Measurements from ENCODE around the gene ZNRD2.
"Not testable (repeated sequence)": the region's sequence is repeated elsewhere in the genome, so short reads cannot be mapped to it uniquely, and the experiment has no call there.

ZNRD2 gene

DNA sequence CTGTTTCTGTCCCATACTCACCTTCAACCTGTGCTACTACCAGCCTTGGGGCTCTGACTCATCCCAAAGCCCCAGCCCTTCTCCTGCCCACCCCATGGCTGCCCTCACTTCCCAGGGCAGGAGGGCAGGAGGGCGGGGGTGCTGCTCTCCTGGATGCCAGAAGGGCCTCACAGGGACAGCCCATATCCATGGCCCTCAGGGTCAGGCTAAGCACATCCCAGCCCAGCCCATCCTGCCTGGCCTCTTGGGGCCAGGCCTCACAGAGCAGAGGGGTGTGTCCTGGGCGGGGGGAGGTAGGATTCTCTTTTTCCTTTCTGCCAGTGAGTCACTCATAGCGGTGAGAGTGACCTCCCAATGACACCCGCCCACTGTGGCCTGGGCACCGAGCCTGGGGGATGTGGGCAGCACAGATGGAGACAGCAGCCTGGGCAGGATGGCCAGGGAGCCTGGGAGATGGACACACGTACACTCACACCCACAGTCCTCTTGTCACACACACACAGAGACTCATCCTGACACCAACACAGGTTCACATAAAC is 14.5 kb upstream of the ZNRD2 start:
- DNase-seq (ENCODE audit: low spot score): no peak

- DNase-seq (ENCODE audit: low spot score): peak; percentile 50
These were observed 13.6 kb upstream of the ZNRD2 start for GRCh38 chr11:65556470-65557279.

DNA sequence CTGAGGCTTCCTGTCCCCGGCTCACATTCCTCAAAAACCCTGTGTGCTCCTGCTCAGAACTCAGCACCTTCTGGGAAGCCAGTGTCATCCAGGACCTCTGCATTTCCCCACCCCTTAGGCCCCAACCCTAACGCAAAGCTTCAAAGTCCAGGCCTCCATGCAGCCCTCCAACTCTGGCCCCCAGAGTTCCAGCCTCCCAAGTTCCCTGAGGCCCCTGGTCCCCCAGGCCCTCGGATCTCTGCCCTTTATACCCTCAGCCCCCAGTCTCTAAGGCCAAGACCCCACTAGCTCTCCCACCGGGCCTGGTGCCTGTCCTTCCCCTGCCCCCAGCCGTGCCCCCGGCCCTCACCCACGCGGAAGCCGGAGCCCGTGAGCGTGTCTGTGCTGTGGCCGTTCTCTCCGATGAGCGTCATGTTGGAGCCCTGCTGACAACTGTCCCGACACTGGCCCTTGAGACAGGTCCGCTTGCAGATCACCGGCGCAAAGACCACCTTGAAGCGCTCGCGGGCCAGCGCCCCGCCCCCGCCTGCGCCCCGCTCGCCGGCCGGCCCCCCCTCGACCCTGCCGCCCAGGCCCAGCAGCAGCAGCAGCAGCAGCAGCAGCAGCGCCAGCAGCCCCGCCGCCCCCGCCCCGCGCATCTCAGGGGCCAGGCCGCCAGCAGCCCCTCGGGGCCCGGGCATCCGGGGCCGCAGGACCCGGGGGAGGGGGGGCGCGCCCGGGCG is 12.8 kb upstream of the ZNRD2 start:
- no peak for DNase-seq (ENCODE audit: low spot score)

GRCh38 chr11:65558002-65558929 is 12.0 kb upstream of the ZNRD2 start, which contains the start of gene LTBP3:
LTBP3 (minus strand) TSS chr11:65558359; CDS start chr11:65557959, 400 bp downstream.
- peak; percentile 67 for DNase-seq (ENCODE audit: low spot score)

DNA sequence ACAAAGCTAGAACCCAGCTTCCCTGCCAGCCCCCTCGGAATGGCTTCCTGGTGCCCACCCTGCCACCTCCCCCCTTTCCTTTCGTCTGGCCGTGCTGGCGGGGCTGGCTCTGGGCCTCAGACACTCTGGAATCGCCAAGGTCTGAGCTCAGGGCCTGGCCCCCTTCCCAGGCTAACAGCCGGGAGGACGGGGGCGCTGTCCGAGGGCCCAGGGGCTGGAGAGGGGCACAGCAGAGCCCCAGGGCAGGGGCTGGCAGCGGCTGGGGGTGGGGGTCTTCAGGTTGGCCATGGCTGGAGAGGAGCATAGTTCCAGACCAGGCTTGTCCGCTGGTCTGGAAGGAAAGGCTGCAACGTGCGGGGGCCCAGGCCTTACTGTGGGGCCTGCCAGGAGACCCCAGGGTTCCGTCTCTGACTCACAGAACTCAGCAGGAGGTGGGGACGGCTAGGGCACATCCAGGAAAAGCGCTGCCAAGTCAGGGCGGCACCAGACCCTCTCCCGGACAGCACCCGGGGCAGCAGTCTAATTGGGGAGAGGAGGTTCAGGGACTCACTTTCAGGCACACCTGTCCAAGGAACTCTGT is 11.3 kb upstream of the ZNRD2 start:
- peak; percentile 56 for DNase-seq (ENCODE audit: low spot score)

DNA sequence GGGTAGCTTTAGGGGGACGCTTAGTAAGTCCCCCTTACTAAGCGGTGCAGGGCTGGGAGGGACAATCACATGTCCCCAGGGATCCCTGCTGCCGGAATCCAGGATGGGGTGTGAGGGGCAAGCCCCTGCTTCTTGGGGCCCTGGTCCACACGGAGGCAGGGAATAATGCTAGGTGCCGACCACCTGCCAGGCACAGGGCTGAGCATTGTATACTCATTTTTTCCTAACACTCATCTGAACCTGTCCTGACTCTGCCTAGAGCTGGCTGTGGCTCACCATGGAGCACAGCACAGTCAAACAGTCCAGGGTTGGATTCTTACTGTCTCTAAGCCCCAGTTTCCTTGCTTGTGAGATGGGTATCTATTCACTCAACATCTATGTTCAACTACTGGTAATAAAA is 10.7 kb upstream of the ZNRD2 start:
- no peak for DNase-seq (ENCODE audit: low spot score)

DNA sequence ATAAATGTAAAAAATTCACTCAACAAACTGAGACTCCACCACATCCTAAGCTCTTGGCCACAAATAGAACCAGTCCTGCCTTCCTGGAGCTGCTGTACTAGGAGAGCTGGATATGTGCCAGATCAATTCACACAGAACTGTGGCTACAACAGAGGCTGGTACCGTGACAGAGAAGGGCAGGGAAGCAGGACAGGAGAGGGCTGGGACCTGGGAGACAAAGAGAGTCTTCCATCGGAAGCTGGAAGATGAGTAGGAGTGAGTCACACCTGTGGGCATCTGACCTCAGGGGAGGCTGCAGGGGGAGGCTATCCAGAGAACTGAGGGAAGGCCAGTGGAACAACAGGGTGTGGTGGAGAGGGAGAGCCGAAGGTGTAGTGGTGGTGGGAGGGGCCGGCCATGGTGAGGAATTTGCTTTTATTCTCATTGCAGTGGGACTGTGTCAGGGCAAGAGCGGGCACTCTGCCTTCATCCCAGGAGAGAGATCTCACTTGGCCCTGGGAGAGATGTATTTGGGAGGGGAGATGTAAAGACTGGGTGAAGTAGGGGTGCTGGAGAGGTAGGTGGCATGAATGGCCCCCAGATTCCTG is 10.2 kb upstream of the ZNRD2 start:
- DNase-seq (ENCODE audit: low spot score): peak; percentile 78

DNA sequence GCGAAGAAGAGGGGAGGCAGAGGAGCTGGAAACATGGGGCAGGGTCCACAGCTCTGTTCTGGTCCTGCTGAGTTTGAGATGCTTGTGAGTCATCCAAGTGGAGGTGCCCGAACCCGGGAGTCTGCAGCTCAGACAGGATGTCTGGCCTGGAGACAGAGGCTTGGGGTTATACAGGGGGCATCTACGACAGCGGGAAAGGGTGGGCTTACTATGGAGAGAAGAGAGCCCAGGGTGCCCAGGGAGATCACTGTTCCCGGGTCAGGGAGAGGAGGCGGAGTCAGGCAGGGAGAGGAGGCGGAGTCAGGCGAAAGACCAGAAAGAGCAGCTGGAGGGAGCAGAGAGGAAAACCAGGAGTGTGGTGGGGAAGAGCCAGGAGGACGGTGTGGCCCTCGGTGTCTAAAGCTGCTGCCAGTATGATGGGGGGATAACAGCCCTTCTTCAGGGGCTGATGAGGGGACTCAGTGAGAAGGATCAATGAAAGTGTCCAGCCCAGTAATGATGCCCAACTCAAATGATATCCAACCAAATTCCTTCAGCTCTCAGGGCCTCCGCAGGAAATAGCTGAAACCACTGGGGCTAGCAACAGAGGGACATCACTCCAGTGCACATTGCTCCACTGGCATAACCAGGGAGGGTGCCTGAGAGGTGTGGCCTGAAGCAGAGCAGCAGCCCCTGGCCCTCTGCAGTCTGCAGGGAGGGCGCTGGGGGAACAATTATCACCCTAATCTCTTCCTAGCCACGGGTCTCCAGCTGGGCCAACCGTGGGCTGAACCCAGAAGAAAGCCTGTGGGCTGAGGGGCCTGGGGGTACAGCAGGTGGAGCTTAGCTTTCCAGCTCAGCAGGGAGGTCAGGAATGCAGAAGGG is 9.5 kb upstream of the ZNRD2 start:
- peak; percentile 66 for DNase-seq (ENCODE audit: low spot score)

DNA sequence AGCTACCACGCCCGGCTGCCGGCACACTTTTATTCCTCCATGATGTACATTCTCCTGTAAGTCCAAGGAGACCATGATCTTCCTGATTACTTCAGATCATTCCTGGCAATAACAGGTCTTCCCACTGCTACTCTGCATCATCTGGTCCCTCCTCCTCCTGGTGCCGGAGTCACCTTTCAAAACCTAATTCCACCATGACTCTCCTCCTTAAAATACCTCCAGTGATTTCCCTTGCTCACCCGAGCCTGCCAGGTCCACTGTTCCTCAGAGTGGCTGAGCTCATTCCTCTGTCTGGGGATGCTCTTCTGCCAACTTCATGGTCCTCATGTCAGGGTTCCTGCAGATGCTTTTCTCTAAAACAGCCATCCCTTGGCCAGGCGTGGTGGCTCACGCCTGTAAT is 8.3 kb upstream of the ZNRD2 start:
- DNase-seq (ENCODE audit: low spot score): no peak

GRCh38 chr11:65562788-65563187 is 7.5 kb upstream of the ZNRD2 start:
- DNase-seq (ENCODE audit: low spot score): no peak

GRCh38 chr11:65563601-65564000 is 6.7 kb upstream of the ZNRD2 start:
- DNase-seq (ENCODE audit: low spot score): no peak

GRCh38 chr11:65564879-65565559 is 5.3 kb upstream of the ZNRD2 start:
- DNase-seq (ENCODE audit: low spot score): not testable (repeated sequence)

- no peak for DNase-seq (ENCODE audit: low spot score)
These were observed 4.4 kb upstream of the ZNRD2 start for GRCh38 chr11:65565624-65566453.

DNA sequence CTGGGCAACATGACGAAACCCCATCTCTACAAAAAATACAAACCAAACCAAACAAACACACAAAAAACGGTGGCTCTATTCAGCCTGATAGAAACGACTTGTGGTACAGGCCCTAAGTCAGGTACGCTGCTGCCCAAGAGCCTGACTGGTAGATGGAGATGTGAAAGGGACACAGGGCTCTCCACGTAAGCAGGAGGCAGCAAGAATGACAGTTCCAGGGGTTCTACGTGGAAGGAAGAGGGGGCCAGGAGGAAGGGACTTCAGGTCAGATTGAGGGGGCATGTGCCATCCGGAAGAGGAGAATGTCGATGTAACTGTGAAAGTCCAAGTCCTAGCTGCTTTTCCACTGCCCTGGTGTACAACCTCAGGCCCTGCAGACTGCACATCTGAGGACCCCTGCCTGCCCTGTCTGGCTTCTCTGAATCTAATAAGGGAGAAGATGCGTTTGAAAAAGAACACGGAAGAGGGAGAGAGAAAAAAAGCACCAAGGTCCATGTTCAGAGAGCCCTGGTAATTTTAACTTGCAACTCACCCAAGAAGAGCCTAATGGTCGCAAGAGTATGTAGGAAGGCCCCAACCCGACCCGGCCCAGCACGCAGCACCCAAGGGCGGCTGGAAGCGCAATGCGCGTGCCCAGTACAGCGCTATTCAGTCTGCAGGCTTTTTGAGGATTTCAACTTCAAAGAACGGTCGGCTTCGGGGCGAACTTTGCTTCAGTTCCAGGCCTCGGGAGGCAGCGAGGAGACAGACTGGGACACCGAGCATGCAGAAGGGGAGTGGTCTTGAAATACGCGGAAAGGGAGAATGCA is 909 bp upstream of the ZNRD2 start:
- DNase-seq (ENCODE audit: low spot score): no peak

DNA sequence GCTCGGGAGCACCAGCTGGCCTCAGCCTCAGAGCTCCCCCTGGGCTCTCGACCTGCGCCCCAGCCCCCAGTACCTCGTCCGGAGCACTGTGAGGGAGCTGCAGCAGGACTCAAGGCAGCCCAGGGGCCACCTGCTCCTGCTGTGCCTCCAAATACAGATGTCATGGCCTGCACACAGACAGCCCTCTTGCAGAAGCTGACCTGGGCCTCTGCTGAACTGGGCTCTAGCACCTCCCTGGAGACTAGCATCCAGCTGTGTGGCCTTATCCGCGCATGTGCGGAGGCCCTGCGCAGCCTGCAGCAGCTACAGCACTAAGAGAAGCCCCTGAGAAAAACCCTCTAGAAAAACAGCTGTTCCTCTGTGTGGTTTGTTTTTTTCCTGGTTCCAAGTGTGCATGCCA is 1.1 kb downstream of the ZNRD2 start:
- DNase-seq (ENCODE audit: low spot score): no peak

GRCh38 chr11:65571940-65572339 is 1.7 kb downstream of the ZNRD2 start:
- peak; percentile 77 for DNase-seq (ENCODE audit: low spot score)

DNA sequence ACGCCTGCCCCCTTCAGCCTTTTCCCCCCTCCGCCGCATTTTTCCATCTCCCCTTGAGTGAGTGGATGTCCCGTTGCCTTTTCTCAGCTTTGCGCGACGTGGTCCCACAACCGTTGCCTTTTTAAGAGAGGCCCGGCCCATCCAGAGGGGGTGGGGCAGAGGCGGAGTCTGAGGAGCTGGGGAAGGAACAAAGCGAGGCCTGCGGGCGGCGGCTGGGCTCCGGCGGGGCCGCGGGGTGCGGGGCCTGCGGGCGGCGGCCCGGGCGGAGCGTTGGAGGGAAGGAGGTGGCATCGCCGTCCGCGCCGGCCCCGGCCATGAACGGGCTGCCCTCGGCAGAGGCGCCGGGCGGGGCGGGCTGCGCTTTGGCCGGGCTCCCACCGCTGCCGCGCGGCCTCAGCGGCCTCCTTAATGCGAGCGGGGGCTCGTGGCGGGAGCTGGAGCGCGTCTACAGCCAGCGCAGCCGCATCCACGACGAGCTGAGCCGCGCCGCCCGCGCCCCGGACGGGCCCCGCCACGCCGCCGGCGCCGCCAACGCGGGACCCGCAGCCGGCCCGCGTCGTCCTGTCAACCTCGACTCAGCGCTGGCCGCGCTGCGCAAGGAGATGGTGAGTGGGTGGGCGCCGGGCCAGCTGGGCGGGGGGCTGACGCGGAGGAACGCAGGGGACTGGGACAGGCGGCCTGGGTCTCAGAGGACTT is 2.2 kb downstream of the ZNRD2 start, which contains the start of gene FAM89B:
FAM89B (plus strand) TSS at position 183 of the 696 bp plus-strand sequence; CDS start at position 315, 132 bp downstream.
- peak; percentile 92 for DNase-seq (ENCODE audit: low spot score)
